Activated naive CD8-positive, alpha-beta T cell treated with anti-CD3 and anti-CD28 coated beads, Interleukin-2, amount 50 U/mL, for 24 hours (primary cell): ENCODE results near the gene CBX7.

Source experiments
- ATAC-seq: fragments of 150-1000 bp; cut with Tn5 transposase; one replicate; pipeline ENCODE4 v1.10.0; 2021
- DNase-seq: peaks from one replicate; pipeline ENCODE4 v3.0.0; 2021
- H3K27ac Mint-ChIP-seq: one replicate; pipeline ENCODE4 v1.8.0; 2021; ENCODE audit warnings: mild to moderate bottlenecking, mixed read lengths
- H3K27me3 Mint-ChIP-seq: one replicate; pipeline ENCODE4 v1.8.0; 2021; ENCODE audit warnings: mixed read lengths
- H3K36me3 Mint-ChIP-seq: one replicate; pipeline ENCODE4 v1.8.0; 2021; ENCODE audit warnings: low read depth, mixed read lengths
- H3K4me1 Mint-ChIP-seq: one replicate; pipeline ENCODE4 v1.8.0; 2021; ENCODE audit warnings: mixed read lengths
- H3K4me3 Mint-ChIP-seq: one replicate; pipeline ENCODE4 v1.8.0; 2021; ENCODE audit warnings: mild to moderate bottlenecking, moderate library complexity, mixed read lengths
- H3K9me3 Mint-ChIP-seq: one replicate; pipeline ENCODE4 v1.8.0; 2021; ENCODE audit warnings: mixed read lengths

The CBX7 gene

DNA sequence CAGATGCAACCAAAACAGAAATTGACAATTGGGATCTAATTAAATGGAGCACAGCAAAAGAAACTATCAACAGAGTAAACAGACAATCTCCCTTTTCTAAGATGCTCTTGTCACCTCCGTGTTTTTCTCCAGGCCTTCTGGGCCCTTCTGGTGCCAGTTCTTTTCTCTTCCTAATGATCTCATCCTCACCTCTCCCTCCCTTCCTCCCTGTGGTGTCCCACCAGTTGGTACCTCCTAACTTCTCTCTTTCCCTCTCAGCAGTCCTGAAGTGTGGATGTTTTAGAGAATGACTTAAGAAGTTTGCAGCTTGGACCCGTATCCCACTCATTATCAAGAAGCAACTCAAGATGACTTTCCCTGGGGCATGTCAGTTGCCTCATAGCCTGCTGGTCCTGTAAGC is 49.0 kb downstream of the CBX7 start:
- ATAC-seq (no peak), DNase-seq (no peak)
- Mint-ChIP-seq H3K36me3 (no peaks in the 10 kb centered on the region), H3K27ac (no peak overlapping the region), H3K4me1 (peaks cover 29% of the 10 kb centered on the region), H3K9me3 (no peaks in the 10 kb centered on the region), H3K27me3 (no peaks in the 10 kb centered on the region), H3K4me3 (no peak overlapping the region)

DNA sequence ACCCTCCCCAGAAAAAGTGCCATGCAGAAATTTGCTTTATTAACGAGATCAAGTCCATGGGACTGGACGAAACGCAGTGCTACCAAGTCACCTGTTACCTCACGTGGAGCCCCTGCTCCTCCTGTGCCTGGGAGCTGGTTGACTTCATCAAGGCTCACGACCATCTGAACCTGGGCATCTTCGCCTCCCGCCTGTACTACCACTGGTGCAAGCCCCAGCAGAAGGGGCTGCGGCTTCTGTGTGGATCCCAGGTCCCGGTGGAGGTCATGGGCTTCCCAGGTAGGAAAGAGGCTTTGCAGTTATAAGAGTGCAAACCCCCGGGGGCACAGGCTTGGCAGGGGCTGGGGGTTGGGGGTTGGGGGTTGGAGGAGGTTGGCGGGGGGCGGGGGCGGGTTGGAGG is 51.3 kb downstream of the CBX7 start:
- H3K4me1 Mint-ChIP-seq: peaks cover 49% of the 10 kb centered on the region
- no peak overlapping the region for H3K4me3 Mint-ChIP-seq
- H3K27ac Mint-ChIP-seq: no peak overlapping the region

DNA sequence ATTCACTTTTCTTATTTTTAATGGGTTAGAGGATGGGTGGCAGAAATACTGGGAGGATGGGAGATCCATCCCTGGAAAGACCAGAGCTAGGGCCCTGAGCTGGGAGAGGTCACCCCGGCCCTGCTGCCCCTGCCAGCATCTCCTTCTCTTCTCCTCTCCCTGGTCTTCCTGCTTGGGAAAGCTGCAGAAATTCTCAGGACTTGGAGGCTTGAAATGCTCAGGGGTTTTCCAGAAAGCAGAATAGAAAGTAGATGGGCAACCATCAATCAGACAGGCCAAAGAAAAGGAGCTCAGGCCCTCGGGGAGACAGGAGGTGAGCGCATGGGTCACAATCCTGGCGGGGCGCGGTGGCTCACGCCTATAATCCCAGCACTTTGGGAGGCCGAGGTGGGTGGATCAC is 53.9 kb downstream of the CBX7 start:
- no peaks in the 10 kb centered on the region for H3K9me3 Mint-ChIP-seq
- H3K27me3 Mint-ChIP-seq: no peaks in the 10 kb centered on the region
- no peaks in the 10 kb centered on the region for H3K36me3 Mint-ChIP-seq
- H3K4me3 Mint-ChIP-seq: peak overlapping the region; percentile 61
- ATAC-seq: no peak
- H3K4me1 Mint-ChIP-seq: peaks cover 73% of the 10 kb centered on the region
- no peak for DNase-seq
- peak overlapping the region; percentile 89 for H3K27ac Mint-ChIP-seq

More for the DNA sequence above, 51.3 kb downstream of the CBX7 start:
- Mint-ChIP-seq H3K36me3 (no peaks in the 10 kb centered on the region), H3K27me3 (no peaks in the 10 kb centered on the region), H3K9me3 (no peaks in the 10 kb centered on the region)
- no peak for DNase-seq
- no peak for ATAC-seq

DNA sequence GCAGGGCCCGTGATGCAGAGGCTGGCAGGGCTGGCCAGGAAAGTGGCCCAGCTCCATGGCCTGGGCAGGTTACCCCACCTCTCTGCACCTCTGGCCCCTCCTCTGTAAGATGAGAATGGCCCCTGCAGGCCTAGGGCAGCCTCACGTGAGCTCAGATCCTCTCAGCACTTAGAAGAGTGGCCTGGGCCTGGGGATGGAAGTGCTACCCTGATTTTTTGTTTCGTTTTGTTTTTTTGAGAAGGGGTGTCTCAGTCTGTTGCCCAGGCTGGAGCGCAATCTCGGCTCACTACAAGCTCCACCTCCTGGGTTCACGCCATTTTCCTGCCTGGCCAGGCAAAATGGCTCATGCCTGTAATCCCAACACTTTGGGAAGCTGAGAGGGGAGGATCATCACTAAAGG is 54.5 kb downstream of the CBX7 start:
- no peak for ATAC-seq
- no peaks in the 10 kb centered on the region for H3K27me3 Mint-ChIP-seq
- peaks cover 77% of the 10 kb centered on the region for H3K4me1 Mint-ChIP-seq
- peak overlapping the region; percentile 80 for H3K4me3 Mint-ChIP-seq
- peak overlapping the region; percentile 89 for H3K27ac Mint-ChIP-seq
- no peaks in the 10 kb centered on the region for H3K9me3 Mint-ChIP-seq
- no peak for DNase-seq
- H3K36me3 Mint-ChIP-seq: no peaks in the 10 kb centered on the region

DNA sequence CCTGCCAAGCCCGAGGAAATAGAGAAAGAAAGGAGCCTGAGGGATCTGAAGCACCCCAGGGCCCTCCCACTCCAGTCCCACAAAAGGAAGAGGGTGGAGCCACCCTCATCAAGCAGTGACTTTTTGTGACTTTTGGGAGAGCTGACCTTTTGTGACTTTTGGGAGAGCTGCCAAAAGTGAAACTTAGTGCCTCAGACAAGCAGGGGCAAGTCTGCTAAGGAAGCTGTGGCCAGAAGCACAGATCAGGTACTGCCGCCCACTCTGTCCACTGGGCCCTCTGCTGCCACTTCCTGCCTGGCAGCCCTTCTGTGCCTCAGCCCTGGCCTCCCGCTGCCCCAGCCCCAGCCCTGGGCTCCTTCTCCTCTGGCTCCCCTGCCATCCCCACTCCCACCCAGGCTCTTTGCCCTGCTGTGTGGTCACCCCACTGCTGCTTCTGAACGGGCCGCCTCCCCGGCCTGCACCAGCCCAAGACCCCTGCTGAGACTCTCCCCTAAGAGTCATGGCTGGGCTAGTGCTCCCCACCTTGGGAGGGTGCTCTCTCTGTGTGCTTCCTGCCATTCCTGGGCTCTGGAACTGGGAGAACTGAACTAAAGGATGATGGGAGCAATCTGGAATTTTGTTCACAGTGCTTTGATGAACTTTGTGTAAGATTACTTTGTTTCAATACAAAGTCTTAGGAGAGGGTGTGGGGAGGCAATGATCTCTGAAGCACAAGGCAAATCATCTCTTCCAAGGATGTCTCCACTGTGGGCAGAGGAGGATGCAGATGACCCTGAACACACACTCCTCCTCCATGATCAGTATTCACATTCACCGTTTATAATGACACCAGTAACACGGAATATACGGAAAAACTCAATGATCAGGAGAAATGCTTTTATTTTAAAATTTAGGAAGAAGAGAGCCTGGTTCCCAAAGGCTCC is 55.1 kb downstream of the CBX7 start, which contains the start of gene APOBEC3H:
Gene APOBEC3H (plus strand): TSS at position 147 of the 923 bp plus-strand sequence. CDS start 3,035 bp downstream, outside the sequence.
- ATAC-seq (peak; percentile 51), DNase-seq (peak; percentile 69)

DNA sequence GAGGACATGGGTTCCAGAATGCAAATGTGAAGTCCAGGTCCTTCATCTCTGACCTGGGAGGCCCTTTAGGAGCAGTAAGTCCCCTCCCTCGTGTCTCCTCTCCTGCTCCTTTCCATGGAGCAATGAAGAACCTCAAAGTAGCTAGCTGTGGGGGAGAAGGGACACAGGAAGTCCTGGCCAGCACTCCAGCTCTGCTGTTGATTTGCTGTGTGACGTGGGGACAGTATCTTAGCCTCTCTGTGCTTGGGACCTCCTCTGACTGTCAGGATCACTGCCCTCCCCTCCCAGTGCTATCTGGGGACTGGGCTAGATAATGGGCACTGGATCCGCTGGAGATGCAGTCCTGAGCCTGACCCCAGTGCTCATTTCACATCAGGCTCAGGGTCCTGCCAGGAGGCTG is 56.5 kb downstream of the CBX7 start:
- H3K4me3 Mint-ChIP-seq: no peak overlapping the region
- H3K27me3 Mint-ChIP-seq: no peaks in the 10 kb centered on the region
- no peak for DNase-seq
- H3K27ac Mint-ChIP-seq: peak overlapping the region; percentile 65
- no peaks in the 10 kb centered on the region for H3K9me3 Mint-ChIP-seq
- ATAC-seq: no peak
- peaks cover 95% of the 10 kb centered on the region for H3K4me1 Mint-ChIP-seq
- H3K36me3 Mint-ChIP-seq: no peaks in the 10 kb centered on the region

More for the DNA sequence above, 55.1 kb downstream of the CBX7 start, which contains the start of gene APOBEC3H:
- no peaks in the 10 kb centered on the region for H3K36me3 Mint-ChIP-seq
- no peaks in the 10 kb centered on the region for H3K27me3 Mint-ChIP-seq
- H3K9me3 Mint-ChIP-seq: no peaks in the 10 kb centered on the region
- peak within 1 kb of the TSS; percentile 80 for H3K4me3 Mint-ChIP-seq
- H3K4me1 Mint-ChIP-seq: peaks cover 84% of the 10 kb centered on the region
- H3K27ac Mint-ChIP-seq: peak within 1 kb of the TSS; percentile 89

DNA sequence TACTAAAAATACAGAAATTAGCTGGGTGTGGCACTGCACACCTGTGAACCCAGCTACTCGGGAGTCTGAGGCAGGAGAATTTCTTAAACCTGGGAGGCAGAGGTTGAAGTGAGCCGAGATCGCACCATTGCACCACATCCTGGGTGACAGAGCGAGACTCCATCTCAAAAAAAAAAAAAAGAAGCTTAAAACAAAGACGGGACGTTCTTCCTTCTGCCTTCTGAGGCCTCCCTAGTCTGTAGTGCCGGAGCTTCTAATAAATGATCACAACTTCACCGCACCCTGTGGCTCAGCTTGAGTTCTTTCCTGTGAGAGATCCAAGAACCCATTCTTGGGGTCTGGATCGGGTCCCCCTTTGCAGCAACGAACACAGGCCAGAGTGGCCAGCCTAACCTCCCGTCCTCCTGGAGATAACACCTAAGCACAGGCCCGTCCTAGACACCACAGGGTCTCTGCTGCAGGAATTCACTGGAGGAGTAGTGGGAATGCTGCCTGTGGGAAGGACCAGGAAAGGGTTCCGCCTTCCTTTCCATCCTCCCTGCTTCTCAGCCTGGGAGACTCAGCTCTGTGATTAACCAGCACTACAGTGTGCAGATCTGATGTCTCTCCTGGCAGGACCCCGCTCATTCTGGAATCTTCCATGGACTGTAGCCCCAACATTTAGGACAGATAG is 57.6 kb downstream of the CBX7 start:
- no peak for DNase-seq
- Mint-ChIP-seq H3K36me3 (no peaks in the 10 kb centered on the region), H3K27me3 (no peaks in the 10 kb centered on the region), H3K9me3 (no peaks in the 10 kb centered on the region), H3K4me3 (no peak overlapping the region), H3K4me1 (peaks cover 96% of the 10 kb centered on the region), H3K27ac (peak overlapping the region; percentile 74)
- ATAC-seq: no peak

DNA sequence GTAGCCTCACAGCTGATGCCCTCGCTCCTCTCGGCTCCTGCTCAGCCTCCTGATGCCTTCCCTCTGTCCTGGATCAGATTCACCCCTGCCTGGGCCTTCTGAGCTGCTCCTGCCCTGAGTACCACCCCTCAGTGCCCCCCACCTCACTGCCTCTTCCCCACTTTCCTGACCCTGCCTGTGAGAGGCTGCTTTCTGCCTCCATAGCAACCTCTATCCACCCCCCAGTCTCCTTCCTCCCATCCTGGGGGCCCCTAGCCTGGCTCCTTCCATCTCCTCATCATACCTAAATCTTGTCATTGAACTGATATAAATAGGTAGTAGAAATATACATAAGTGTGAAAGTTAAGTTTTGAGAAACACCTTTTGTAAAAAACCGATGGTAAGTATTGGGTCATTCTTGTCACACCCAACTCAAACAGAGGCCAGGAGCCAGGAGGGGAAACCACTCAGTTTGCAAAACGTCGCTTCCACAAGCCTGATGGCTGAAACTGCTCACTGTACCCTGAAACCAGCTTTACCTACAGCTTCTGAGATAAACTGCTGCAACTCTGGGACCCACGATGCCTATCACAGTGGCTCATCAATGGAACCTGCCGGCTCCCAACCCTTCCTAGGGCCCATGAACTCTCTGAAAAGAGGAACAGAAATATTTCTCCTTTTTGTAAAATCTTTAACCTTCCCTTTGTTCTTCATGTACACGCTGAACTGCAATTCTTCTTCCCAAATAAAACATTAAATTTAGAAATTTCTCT is 60.2 kb downstream of the CBX7 start:
- Mint-ChIP-seq H3K4me3 (peak overlapping the region; percentile 62), H3K36me3 (no peaks in the 10 kb centered on the region), H3K9me3 (no peaks in the 10 kb centered on the region), H3K27ac (peak overlapping the region; percentile 89), H3K4me1 (peaks cover 96% of the 10 kb centered on the region), H3K27me3 (no peaks in the 10 kb centered on the region)
- DNase-seq: no peak
- ATAC-seq: no peak

DNA sequence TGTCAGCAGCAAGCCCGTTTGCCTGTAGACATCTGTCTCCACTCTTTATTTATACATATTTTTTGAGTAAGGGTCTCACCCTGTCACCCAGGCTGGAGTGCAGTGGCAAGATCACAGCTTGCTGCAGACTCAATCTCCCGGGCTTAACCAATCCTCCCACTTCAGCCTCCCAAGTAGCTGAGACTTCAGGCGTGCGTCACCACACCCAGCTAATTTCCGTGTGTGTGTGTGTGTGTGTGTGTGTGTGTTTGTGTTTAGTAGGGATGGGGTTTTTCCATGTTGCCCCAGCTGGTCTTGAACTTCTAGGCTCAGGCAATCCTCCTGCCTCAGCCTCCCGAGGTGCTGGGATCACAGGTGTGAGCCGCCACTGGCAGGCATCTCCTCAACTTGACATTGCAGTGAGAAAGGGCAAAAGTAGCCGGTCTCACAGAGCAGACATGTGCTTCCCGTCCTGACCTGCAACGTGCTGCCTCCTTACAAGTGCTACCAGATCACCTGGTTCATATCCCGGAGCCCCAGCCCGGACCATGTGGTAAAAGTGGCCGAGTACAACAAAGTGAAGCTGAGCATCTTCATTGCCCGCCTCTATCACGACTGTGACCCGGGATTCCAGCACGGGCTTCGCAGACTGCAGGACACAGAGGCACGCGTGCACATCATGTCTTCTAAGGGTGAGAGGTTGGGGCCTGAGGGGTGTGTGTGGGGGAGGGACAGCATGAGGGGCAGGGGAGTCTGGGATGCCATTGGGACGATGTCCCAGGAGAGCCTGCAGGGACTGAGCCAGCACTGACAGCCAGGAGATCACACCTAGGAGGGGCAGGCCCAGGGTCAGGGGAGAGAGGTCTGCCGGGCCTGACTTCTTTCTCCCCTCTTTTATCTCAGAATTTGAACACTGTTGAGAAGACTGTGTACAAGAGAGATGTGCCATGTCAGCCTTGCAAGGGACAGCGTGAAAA is 61.1 kb downstream of the CBX7 start:
- Mint-ChIP-seq H3K4me3 (peak overlapping the region; percentile 62), H3K4me1 (peaks cover 93% of the 10 kb centered on the region), H3K36me3 (peaks cover 1% of the 10 kb centered on the region), H3K27ac (peak overlapping the region; percentile 89), H3K27me3 (no peaks in the 10 kb centered on the region), H3K9me3 (no peaks in the 10 kb centered on the region)
- ATAC-seq: no peak
- peak; percentile 37 for DNase-seq

DNA sequence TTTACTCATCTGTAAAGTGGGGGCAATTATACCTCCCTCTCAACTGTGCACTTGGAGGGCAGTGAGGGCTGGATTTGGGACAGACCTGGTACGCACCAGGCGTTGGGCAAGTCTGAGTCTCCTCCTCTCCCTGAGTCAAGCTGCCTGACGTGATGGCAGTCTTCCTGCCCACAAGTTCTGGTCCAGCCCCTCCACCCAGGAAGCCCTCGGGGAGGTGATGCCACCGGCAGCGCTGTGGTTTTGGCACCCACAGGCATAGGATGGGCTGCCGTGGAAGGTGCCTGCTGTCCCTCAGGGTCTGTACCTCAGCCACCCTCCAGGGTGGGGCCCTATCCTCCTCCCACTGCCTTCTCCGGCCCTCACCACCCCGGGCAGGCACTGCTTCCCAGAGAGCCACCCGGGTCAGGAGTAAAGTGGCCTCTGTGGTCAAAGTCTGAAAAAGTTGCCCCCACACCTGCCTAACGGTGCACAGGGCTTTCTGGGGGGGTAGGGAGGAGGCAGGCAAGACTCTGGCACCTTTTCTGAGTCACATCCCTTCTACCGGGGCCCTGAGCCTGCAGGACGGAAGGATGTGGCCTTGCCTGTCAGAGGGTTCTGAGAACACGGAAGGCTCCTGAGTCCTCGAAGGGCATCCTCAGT is 61.9 kb downstream of the CBX7 start:
- ATAC-seq (peak; percentile 84), DNase-seq (peak; percentile 86)
- peaks cover 5% of the 10 kb centered on the region for H3K36me3 Mint-ChIP-seq
- H3K27me3 Mint-ChIP-seq: no peaks in the 10 kb centered on the region
- no peaks in the 10 kb centered on the region for H3K9me3 Mint-ChIP-seq
- peaks cover 93% of the 10 kb centered on the region for H3K4me1 Mint-ChIP-seq
- peak overlapping the region; percentile 62 for H3K4me3 Mint-ChIP-seq
- peak overlapping the region; percentile 89 for H3K27ac Mint-ChIP-seq

DNA sequence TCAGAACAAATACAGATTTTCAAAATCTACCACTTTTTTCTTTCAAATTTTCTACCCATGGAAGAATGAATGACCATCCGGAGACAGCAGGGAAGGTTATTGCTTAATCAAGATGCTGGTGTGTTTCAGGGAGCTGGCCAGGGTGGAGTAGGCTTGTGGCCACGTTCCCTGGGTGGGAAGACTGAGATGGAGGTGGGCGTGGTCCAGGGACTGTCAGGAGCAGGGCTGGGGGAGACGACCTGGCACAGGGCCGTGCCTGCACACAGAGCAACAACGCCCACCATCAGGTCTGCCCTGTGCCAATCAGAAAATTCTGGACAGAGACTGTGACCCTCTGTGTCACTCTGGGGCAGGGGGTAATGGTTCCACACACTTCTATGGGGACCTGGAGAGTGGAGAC is 62.6 kb downstream of the CBX7 start:
- Mint-ChIP-seq H3K27me3 (no peaks in the 10 kb centered on the region), H3K4me1 (peaks cover 92% of the 10 kb centered on the region), H3K4me3 (peak overlapping the region; percentile 62), H3K9me3 (no peaks in the 10 kb centered on the region), H3K27ac (peak overlapping the region; percentile 89), H3K36me3 (peaks cover 5% of the 10 kb centered on the region)
- ATAC-seq (no peak), DNase-seq (no peak)

DNA sequence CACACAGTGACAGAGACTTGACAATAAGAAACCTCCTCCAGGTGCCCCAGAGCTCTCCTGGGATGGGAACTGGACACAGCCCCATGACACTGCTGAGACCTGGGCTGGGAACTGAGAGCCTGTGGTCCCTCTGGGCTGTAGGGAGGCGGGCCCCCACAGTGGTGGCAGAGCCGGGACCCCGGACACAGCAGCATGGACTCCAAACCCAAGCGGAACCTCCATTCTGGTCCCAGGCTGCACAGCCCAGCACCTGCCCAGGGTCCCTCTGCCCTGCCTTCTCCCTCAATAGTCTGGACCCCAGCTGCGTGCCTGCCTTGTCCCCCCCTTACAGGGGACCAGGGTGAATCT is 63.8 kb downstream of the CBX7 start:
- Mint-ChIP-seq H3K27ac (peak overlapping the region; percentile 69), H3K4me3 (no peak overlapping the region), H3K4me1 (peaks cover 82% of the 10 kb centered on the region), H3K36me3 (peaks cover 6% of the 10 kb centered on the region), H3K27me3 (no peaks in the 10 kb centered on the region), H3K9me3 (no peaks in the 10 kb centered on the region)
- ATAC-seq: no peak
- no peak for DNase-seq

DNA sequence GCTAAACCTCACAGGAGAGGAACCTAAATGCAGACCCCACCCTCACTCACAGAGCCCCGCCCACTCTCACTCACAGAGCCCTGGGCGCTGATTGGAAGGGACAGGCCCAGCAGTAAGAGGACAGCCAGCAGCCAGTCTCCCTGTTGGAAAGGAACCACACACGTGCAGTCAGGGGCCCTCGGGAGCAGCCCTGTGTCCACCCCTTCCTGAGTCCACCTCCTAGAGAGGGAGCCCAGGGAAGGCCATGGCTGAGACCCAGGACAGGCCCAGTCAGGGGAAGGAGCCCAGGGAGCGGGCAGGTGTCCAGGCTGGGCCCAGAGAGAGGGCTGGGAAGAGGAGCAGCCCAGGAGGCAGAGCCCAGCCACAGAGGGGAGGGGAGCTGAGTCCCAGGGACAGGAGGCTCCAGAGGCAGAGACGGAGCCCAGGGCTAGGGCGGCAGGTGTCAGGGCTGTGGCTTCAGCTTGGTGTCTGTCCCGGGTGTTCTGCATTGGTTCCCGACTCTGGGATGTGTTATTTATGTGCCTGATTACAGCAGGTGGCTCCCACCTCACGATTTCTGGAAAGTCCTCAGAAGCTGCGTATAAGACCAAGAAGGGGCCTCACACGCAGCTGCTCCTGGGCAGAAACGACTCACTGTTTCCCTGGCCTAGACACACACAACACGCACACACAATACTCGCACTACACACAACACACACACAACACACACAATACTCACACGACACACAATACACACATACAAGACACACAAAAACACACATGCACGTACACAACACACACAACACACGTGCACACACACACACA is 64.4 kb downstream of the CBX7 start:
- H3K36me3 Mint-ChIP-seq: peaks cover 7% of the 10 kb centered on the region
- H3K27me3 Mint-ChIP-seq: no peaks in the 10 kb centered on the region
- H3K9me3 Mint-ChIP-seq: no peaks in the 10 kb centered on the region
- ATAC-seq (no peak), DNase-seq (no peak)
- peaks cover 83% of the 10 kb centered on the region for H3K4me1 Mint-ChIP-seq
- H3K4me3 Mint-ChIP-seq: no peak overlapping the region
- H3K27ac Mint-ChIP-seq: peak overlapping the region; percentile 69
